Hematopoietic multipotent progenitor cell treated with erythropoietin and hydrocortisone succinate and interleukin-3 and kit ligand, for 15 days (in vitro differentiated cells): ENCODE measurements around the gene RGS4.
A peak's percentile ranks its signal among the peaks of the same experiment; 100 is the strongest.
"Not testable (repeated sequence)": the region's sequence is repeated elsewhere in the genome, so short reads cannot be mapped to it uniquely, and the experiment has no call there.

ENCODE experiments used
- DNase-seq: peaks from one replicate; pipeline ENCODE4 v3.0.0-alpha.2; 2015; ENCODE audit warnings: low spot score

RGS4 gene

GRCh38 chr1:163068716-163069115 lies 445 bp upstream of the RGS4 start:
- no peak for DNase-seq

DNA sequence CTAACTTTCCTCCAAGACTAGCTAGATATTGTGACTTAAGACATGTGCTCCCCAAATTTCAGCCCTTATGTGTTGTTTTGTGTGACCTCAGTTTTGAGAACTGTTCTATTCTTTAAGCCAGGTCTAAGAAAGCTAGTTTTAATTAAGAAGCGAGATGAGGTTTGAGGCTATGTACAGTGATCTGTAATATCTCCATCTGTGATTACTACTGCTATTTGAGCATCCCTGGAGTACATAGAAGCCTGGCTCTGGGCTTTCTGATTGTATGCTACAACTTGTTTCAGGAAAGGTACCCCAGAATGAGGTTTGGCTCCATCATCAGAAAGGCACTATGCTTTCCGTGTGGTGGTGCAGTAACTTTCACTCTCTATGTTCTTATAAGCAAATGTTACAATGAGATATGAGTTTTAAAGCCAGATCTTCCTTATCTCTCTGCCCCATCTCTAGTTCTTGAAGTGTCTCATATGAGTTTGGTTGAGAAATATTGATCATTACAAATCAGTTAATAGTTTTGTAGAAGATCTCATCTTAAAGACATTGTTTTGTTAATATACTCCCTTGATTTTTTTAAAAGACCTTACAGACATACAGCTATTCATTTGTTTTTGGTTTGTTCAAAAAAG lies 605 bp downstream of the RGS4 start:
- no peak for DNase-seq

GRCh38 chr1:163071405-163072255 lies 2.5 kb downstream of the RGS4 start:
- DNase-seq, result peak; percentile 10

DNA sequence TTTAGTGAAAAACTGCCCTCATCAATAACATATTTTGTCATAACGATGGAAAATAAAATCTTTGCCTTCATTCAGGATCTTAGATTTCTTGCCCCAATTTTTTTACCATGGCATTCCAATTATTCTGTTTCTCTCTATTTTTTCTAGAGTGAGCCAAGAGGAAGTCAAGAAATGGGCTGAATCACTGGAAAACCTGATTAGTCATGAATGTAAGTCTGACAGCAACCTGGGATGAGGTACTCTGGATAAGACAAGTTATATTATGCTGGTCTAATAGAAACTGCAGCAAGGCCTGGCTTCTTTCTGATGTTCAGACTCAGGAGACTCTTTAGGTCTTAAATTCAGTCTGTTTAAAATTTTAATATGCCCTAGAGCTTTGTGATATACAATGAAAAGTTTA lies 3.5 kb downstream of the RGS4 start:
- no peak for DNase-seq

DNA sequence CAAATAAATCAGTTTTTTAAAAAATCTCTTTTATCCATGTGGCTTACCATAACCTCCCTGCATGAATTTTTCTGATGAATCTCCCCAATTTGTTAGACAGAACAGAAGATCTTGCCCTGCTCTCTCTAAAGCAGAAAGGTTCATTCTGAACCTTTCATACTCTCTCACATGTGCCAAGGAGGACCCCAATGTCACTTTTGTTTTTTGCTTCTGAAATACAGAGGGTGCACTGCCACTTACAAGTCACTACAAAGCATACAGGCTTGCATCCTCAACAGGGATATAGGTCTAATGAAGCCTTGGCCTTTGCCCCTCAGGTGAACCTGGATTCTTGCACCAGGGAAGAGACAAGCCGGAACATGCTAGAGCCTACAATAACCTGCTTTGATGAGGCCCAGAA lies 4.8 kb downstream of the RGS4 start:
- no peak for DNase-seq

- DNase-seq, result no peak
Measured at GRCh38 chr1:163074716-163075284, 5.6 kb downstream of the RGS4 start.

GRCh38 chr1:163076044-163076443 lies 6.9 kb downstream of the RGS4 start:
- DNase-seq, result no peak

DNA sequence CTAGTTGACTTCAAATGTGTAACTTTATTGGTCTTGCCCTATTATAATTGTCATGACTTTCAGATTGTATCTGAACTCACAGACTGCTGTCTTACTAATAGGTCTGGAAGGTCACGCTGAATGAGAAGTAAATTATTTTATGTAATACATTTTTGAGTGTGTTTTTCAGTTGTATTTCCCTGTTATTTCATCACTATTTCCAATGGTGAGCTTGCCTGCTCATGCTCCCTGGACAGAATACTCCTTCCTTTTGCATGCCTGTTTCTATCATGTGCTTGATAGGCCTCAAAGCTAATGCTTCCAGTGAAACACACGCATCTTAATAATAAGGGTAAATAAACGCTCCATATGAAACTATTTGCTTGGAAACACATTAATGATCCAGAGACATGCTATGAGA lies 7.3 kb downstream of the RGS4 start:
- no peak for DNase-seq

DNA sequence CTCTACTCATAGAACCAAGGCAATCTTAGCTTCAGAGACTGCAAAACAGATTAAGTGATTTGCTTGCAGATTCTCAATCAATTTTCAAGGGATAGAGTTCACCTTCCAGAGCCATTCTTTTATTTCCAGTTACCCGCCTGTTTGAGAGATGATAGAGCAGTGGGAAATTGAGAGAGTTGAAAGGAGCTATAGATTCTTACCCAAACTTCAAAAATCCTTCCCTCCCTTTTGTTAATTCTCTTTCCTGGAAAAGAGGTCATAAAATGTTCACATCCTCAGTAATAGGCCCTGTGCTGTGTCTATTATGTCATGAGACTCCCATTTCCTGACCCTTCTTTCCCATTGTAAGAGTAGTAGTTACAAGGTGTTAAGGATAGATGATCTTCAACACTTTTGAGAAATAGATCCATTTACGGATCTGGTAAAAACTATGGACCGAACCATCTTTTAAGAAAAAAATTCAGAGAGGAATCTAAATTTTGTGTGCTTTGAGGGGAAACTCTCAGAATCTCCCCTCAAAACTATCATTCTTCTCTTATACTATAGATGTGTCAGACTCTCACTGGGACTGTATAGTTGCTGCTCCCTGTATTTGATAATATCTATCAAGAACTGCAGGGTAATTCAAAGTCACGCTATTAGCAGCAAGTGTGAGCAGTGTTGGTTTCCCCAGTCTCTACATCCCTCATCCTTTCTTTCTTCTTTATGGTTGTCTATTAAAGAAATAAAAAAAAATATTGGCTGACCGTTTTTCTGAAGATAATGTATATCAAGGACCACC lies 8.0 kb downstream of the RGS4 start:
- no peak for DNase-seq

- no peak for DNase-seq
Measured at GRCh38 chr1:163082971-163083370, 13.8 kb downstream of the RGS4 start.

DNA sequence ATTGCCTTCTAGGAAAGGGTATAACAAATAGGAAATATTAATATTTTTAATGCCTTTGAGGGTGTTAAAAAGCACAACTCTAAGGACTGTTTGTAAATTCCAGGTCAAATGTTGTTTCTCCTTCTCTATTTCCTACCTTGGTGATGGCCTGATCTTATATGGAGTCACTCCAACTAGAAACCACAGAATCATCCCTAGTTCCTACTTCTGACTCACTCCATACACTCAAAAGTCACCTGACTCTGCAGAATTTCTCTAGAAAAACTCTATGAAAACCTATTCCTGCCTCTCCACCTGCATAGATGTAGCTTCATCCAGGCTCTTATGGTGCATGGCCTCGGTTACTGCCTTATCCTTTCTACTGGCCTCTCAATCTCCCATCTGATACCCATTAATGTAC lies 14.5 kb downstream of the RGS4 start:
- no peak for DNase-seq

- DNase-seq, result no peak
Measured at GRCh38 chr1:163084330-163084729, 15.2 kb downstream of the RGS4 start.

DNA sequence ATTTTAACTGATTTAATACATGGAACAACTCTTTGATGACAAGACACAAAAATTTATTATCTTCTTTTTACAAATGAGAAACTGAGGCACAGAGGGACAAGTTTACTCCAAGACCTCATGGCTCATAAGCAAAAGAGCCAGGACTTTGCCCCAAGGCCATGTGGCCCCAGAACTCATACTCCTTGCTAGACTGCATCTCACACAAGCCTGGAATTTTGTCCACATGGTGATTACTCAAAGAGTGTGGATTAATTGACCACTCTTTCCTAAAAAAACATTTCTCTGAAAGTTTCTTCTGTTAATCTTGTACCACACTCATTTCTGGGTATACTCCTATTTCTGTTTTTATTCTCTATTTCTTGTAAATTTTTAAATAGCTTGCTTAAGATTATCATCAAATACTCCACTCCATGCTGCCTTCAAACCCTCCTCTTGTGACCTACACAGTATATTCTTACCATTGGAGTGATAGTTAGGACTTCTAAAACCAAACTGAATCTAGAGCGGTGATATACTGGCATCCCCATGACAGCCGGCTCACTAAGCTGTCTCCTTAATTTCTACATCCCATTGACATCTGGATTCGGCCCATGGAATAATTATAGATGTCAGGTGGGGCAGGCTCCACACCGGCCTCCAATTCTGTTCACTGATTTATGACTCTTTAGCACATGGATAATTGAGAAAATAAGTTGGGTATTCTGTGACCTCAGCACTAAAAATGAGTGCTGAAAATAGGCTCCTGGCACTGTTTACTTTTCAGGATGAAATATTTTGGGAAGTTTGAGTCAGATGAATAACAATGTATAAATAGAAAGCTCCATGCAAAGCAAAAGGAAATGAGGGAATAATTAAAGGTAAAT lies 16.1 kb downstream of the RGS4 start:
- DNase-seq, result no peak

DNA sequence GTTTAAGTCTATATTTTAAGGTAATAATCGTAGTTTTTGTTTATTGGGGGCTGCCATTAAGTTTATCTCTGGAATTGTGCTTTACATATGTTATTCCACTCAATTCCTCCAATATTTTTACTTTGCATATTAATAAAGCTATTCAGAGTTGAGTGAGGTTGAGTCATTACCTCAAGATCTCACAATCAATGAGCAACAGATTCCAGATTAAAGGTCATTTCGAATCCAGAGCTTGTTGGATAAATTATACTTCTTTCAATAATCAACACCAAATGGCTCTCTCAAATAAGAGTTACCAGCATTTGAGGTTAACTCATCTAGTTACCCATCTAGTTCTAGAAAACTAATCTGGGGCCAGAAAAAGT lies 16.7 kb downstream of the RGS4 start:
- DNase-seq, result no peak

- DNase-seq, result not testable (repeated sequence)
Measured at GRCh38 chr1:163089117-163089516, 20.0 kb downstream of the RGS4 start.

- DNase-seq, result no peak
Measured at GRCh38 chr1:163090321-163090945, 21.3 kb downstream of the RGS4 start.

DNA sequence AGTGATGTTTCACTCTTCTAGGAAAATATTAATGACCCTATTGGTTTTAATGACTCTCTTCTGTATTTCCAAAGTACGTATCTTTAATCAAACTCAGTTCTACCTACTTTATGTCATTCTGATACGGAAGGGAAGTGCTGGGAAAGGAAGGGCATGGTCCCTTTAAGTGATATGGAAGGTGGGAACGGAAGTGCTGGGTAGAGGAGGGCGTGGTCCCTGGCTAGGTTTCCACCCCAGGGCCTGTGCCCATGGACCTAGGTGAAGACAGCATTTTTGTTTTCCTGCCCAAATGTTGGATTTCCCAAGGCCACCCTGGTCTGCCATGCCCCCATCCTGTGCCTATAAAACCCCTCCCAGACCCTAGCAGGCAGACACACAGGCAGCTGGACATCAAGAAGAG lies 24.0 kb downstream of the RGS4 start:
- no peak for DNase-seq

DNA sequence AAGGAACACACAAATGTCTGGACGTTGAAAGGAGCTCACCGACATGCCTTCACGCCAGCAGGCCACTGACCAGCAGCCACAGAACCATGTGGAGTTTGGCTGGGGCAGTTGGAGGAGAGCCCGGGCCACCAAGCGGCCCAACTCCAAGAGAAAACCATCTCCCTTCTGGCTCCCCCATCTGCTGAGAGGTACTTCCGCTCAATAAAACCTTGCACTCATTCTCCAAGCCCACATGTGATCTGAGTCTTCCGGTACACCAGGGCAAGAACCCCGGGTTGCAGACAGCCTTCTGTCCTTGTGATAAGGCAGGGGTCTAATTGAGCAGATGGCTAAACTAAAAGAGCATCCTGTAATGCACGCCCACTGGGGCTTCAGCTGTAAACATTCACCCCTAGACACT lies 24.4 kb downstream of the RGS4 start:
- DNase-seq, result no peak

DNA sequence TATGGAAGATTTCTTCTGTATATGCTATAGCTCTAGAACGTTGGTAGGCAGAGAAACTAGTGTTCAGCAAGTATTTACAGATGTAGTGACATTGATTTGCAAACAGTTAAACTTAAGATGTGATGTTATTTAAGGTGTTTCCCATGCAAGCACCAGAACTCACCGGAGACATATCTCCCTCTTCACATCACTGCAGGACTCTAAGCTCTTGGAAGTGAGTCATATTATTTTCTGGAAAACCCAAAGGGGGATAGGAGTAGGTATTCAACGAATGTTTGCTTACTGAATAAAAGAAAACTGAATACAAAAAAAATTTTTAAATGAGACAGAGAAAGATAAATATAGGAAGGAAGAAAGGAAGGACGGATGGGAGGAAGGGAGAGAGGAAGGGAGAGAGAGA lies 25.0 kb downstream of the RGS4 start:
- no peak for DNase-seq

DNA sequence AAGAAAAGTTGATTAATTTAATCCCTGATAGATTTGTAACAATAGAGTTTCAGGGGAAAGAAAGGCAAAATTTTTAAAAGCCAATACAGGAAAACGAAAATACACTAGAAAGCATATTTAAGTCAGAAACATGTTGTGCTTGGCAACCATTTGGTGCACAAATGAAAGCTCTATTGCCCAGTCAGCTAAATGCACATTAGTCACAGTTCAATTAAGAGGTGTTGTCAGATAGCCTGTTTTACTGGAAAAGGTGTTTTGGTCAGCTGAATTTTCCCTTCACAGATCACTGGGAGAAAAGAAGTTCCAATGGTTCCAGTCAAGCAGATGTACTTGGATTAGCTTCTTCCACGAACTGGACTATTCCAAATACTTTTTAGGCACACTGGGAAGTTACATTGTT lies 25.4 kb downstream of the RGS4 start:
- DNase-seq, result no peak

- DNase-seq, result no peak
Measured at GRCh38 chr1:163095213-163095612, 26.1 kb downstream of the RGS4 start.
